GM19035 (cell line): Measurements from ENCODE around the gene ADARB2.
"Not testable (repeated sequence)": the region's sequence is repeated elsewhere in the genome, so short reads cannot be mapped to it uniquely, and the experiment has no call there.

Experiments used
- ATAC-seq: cut with Tn5 transposase; IDR thresholded peaks from one replicate; pipeline ENCODE4 v1.9.1; 2021; ENCODE audit not compliant: unreplicated experiment

ADARB2 gene

DNA sequence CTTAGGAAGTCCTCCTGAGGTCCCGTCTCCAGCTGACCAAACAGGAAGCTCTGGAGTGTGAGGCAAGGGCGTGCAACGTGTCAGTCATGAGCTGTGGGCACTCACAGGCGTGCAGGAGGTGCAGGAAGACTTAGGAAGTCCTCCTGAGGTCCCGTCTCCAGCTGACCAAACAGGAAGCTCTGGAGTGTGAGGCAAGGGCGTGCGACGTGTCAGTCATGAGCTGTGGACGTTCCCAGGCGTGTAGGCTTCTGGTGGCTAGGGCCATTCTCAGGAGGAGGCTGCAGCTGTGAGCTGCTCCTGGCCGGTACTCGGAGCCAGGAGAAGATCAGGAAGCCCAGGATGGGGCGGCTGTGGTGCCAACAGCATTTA is 489.1 kb downstream of the ADARB2 start:
- ATAC-seq, result not testable (repeated sequence)

DNA sequence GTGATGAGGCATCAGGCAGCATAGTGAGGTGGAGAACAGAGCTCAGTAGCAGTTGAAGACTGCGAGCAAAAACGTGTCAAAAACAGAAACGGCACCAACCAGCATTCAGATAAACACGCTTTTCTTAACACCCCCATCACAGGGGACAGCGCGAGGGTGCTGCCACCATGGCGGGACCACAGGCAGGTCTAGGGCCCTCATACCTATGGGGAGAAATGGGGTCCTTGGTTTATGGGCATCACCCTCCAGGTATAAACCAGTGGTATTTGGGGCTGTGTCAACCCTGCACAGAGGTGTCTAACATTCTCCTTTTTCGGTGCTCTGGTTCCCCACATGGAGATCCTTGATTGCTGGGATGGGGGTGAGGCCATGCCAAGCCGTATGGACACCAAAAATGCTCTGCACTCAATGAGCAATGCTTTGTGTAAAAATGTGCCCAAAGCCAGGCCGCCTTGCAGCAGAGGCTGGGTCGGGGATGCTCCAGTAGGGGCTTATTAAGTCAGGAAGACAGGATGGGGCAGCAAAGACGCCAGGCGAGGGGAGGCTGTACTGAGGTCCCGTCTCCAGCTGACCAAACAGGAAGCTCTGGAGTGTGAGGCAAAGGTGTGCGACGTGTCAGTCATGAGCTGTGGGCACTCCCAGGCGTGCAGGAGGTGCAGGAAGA is 489.6 kb downstream of the ADARB2 start:
- ATAC-seq, result no peak

DNA sequence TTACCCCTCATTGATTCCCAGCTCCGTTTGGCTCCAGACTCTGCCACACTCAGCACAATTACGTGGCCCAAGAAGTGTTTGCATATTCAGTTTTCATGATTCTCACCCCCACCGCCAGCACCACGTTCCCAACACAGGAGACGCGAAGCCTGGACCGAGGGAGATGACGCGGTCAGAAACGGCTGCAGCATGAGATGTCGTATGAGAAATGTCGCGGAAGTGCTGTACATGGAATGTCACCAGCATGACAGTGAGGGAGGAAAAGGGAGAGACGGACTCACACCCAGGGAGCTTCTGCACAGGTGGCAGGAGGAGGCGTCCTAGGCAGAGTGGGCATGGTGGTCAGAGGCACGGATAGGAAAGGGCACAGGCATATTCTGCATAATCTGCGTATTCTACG is 492.8 kb downstream of the ADARB2 start:
- no peak for ATAC-seq

DNA sequence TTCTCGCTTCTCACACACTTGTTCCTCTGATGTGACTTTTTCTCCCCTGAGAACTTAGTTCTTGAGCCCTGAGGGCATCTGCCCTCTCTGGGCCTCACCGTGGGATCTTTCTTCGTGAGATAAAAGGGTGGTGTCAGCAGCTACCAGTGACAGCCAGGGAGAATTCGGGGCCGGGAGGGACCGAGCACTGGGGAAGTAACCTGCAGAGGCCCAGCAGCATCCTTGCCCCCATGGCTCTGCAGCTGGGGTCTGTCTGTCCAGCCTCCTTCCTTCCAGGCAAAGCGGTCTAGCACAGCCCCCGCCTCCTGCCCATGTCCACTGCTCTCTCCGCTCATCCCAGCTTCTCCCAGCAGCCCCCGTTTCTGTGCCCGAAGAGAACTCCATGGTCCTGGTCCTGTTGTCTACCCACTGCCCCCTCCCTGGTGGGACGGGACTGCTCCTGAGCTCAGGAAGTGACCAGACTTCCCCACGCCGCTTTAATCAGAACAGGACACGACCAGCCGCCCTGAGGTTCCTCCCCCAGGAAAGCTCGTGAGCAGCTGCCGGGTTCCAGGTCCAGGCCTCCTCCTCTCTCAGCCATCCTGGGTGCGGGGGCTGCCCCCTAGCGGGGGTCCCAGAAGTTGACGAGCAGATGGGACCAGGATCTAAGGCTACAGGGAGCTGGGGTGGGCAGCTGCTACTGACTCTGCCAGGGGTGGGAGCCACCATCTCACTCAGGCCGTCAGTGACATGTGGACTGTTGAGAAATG is 493.7 kb downstream of the ADARB2 start:
- ATAC-seq, result no peak

DNA sequence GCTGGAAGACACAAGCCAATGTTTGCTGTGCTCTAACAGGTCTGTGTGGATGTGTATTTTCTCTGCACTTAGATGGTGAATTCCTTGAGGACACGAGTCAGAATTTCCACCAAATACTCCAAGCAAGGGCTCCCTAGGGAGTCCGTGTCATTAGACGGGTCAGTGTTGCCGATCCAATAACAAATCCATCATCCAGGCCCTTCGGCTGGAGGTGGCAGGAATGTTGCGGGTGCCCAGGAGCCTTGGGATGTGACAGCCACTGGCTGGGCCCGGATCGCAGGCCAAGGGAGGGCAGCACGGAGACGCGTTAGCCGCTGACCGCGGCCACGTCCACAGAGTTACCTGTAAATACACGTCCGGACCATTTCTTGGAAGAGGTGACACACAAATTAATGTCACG is 494.4 kb downstream of the ADARB2 start:
- no peak for ATAC-seq

DNA sequence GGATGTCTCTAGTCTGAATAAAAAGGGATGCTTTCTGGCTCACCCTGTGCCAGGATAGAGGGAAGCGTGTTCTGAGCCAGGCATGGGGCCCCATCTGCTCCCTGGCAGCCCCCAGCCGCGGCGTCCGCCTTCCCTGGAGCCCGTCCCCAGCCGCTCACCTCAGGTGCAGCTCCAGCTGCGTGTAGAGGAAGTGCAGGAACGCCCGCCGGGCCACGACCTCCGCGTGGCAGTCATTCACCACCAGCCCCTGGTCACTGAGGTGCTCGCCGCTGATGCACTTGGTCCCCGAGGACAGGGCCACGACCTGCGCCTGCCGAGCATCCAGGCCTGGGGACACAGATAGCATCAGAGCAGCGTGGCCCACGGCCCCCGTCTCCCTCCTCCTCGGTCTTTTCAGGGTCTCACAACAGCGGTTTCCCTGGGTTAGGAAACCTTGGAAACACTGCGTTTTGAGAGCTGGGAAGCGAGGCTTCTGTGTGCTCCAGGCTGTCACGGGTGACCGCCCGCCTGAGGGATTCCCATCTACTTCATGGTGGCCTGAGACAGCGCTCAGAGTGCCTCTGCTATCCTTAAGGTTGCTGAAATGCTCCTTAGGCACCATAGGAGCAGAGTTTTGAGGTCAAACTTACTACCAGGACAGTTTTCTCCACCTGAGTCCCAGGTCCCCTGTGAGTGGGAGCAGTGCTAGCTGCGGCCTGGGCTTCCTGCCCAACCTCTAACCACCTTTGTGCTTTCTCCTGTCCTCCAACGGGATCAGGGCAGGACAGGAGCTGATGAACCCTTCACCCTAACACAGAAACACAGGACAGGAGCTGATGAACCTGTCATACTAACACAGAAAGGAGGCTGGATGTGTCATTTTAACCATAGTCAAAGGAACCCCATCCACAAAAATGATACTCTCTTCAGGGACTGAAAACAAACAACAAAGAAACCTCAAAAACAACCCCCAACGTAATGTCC is 495.1 kb downstream of the ADARB2 start:
- ATAC-seq, result no peak

DNA sequence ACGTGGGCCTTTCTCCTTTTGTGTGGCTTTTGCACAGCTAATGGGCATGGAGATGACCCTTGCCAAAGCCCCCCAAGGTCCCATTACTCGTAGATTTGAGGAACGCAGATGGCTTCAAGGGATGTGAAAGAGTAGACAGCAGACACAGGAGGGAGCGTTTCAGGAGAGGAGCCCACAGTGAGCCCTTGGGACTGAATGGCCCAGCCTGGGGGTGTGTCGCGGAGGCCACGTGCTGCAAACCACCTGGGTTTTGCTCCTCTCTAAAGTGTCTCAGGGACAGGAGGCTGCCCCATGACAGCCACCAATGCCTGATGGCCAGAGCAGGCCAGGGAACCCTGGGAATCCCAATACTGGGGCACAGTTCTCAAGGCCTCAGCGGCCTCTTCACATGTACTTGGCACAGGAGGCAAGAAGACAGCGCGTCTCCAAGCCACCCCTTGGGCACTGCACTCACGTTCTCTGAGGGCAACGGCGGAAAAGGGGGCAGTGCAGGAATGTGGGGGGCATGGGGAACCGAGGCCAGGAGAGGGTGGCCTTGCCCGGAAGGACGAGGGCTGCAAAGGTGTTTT is 495.9 kb downstream of the ADARB2 start:
- ATAC-seq, result no peak

DNA sequence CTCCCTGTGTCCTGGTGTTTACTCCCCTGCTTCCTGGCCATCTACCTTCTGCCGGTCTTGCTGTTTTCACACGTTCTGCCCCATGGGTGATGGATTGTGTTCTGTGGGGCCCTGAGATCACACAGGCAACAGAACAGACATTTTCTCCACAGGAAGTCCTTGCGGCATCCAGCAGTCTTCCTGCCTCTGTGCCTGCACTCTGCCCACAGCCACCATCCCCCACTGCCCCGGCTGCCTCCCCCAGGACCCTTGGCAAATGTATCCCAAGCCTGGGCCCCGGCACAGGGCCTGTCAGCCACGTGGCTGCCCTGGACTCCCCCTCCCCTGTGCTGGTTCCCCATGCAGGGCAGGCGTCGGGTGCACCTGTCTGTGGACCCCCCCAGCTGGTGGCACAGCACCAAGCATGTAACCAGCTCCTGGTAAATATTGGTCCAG is 497.0 kb downstream of the ADARB2 start:
- ATAC-seq, result no peak

DNA sequence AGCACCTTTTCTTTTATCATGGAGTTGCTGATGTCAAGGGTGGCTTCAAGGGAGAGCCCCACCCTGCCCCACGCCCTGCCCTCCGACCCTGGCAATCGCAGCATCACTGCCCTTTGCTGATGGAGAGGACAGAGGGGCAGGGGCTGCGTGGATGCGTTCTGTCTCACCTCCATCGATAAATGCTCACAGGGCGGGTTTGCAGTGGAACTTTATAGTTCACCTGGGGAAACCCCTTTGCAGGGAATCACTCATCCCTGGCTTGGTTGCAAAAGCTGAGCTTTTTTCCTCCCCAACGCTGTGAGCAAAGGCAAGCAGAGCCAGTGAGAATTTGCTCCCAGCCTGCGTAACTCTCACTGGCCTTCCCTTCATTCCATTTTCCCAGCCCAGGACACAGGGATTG is 504.3 kb downstream of the ADARB2 start:
- no peak for ATAC-seq

DNA sequence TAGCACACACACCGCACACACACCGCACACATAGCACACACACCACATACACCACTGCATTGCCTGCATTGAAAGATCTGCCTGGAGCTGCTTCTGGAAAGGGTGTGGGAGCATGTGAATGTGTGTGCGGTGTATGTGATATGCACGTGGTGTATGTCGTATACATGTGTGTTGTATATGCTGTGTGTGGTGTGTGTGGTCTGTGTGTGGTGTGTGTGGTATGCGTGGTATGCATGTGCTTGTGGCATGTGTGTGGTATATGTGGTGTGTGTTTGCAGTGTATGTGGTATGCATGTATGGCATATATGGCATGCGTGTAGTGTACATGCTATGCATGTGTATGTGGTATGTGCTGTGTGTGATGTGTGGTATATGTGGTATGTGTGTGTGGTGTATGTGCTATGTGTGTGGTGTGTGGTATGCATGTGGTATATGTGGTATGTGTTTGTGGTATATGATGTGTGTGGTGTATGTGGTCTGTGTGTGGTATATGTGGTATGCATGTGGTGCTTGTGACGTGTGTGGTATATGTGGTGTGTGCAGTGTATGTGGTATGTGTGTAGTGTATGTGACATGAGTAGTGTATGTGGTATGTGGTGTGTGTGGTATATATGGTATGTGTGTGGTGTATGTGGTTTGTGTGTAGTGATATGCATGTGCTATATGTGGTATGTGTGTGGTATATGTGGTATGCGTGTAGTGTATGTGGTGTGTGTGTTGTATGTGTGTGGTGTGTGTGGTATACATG is 505.0 kb downstream of the ADARB2 start:
- no peak for ATAC-seq

DNA sequence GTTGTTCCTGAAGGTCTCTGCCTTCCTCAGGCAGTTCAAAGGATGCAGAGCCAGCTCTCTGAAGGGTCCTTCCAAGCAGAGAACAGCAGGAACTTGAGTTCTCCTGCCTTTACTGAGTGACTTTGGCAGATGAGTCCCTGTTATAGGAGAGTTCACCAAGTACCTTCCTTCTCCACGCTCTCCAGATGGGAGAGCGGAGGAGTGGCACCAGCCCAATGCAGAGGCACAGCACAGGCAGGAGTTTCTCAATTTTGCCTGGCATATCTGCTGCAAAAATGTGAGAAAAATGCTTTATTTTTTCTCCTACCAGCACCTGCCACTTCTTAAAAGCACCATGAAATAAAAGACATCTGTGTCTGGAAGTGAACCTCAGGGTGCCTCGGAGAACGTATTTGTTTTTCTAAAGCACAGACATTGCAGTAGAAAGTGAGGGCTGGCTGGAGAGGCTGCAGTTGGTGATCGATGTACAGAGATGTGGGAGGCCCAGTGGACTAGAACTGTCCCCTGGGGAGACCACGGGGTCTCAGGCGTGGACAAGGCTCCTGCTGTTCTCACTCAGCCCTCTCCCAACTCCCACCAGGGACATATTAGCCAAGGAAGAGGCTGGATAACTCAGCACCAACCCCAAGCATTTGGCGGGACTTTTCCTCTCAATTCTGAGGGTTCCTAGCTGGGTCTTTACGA is 506.6 kb downstream of the ADARB2 start:
- ATAC-seq, result no peak

DNA sequence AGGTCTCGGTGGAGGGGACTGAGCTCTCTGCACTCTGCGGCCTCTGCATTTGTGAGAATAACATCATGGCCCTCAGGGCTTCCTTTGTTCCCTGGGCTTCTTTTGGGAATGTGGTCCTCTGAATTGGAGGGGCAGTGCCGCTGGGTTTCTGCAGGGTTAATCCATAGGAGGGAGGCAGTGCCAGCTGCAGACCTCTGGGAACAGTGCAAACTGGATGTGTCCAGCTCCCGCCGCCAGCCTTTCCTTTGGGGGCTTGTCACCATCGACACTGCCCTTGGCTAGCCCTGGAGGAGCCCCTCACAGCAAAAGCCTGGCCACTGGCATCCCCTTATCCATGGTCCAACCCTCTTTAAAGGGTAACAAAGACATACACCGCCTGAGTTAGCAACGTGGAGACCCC is 507.2 kb downstream of the ADARB2 start:
- no peak for ATAC-seq

DNA sequence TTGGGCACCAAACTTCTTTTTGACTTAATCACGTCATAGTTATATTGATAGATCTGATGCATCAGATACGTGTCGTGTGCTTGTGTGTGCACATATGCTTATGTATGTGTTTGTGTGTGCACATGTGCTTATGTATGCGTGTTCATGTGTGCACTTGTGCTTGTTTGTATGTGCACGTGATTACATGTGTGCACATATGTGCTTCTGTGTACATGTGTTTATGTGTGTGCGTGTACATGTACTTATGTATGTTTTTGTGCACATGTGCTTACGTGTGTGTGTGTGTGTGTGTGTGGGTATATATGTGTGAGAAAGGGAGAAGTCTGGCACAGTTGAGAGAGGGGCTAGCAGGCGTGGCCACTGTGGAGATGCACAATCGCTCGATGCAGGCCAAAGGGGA is 507.8 kb downstream of the ADARB2 start:
- no peak for ATAC-seq

DNA sequence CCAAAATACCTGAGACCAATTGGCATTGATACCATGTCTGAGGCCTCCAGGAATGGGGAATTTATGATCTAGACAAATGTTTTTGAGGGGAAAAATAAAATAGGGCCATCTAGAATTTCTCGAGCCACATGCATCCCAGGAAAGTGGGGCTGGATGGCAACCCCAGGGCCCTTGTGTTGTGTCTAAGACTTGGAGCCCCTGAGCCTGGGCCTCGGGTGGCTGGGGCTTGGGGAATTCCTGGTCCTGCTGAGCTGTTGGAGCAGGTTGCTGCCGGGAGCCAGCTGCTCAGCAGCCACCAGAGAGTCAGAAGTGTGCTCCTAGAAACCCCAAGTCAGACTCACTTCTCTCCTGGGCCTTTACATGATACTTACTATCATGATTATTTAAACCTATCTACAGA is 508.2 kb downstream of the ADARB2 start:
- no peak for ATAC-seq

DNA sequence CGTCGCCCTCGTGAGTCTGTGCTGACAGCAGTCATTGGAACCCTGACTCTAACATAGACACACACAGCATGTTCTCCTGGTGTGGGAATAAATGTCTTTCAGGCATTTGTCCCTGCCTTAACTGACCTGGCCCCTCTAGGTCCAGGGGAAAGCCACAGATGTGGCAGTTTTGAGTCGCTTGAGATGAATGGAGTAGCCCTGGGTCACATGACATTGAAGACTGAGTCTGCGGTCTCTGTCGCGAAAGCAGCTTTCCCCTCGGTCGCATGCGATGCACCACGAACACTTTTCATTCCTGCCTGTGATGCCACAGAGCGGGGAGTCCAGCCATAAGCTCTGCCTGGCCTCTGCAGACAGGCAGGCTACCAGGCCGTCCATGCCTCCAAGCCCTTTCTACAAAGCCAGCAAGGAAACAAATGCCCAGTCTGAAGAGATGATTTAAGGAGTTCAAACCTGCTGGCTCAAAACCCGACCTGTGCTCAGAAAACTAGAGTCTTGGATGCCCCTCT is 508.8 kb downstream of the ADARB2 start:
- ATAC-seq, result no peak

DNA sequence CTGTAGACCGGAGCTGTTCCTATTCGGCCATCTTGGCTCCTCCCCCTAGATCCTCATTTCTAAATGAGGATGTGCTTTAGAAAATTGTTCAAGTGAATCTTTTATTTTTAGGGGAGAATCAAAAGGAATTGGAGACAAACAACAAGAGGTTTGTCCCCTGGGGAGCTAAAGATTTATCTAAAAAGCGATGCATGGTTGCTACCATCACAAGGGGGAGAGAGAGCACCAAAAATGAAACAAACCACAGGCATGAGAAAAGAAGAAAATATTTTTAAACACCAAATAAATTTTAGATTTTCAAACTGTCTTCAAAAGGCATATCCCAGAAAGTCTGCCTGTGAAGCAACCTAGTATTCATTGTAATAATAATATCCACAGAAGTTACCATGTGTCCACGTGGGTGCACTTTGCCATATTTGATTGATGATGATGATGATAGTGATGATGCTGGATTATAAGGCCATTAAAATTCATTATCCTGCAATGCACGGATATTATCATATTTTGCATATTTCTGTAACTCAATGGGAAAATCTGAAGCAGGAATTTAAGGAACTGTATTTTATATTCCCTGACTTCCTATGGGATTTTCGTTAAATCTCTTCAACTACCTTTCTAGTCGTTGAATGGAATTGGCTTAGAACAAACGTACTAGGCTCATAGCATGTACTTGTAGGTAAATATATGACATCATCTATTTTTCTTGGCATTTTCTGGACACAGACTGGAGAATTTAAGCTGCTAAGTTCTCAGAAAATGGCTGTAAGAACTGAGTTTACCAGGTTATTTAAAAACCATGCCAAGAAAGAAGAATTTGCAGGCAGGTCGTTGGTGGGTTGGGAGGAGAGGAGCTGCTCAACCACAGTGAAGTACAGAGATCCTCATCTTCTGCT is 509.6 kb downstream of the ADARB2 start:
- ATAC-seq, result no peak

DNA sequence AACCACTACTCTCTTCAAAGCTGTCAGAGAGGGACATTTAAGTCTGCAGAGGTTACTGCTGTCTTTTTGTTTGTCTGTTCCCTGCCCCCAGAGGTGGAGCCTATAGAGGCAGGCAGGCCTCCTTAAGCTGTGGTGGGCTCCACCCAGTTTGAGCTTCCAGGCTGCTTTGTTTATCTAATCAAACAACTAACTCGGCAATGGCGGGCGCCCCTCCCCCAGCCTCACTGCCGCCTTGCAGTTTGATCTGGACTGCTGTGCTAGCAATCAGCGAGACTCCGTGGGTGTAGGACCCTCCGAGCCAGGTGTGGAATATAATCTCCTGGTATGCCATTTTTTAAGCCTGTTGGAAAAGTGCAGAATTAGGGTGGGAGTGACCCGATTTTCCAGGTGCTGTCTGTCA is 510.4 kb downstream of the ADARB2 start:
- not testable (repeated sequence) for ATAC-seq

DNA sequence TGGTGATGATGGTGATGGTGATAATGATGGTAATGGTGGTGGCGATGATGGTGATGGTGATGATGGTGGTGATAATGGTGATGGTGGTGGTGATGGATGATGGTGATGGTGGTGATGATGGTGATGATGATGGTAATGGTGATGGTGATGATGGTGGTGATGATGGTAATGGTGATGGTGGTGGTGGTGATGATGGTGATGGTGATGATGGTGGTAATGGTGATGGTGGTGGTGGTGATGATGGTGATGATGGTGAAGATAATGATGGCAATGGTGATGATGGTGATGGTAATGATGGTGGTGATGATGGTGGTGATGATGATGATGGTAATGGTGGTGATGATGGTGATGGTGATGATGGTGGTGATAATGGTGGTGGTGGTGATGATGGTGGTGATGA is 517.5 kb downstream of the ADARB2 start:
- ATAC-seq, result not testable (repeated sequence)

DNA sequence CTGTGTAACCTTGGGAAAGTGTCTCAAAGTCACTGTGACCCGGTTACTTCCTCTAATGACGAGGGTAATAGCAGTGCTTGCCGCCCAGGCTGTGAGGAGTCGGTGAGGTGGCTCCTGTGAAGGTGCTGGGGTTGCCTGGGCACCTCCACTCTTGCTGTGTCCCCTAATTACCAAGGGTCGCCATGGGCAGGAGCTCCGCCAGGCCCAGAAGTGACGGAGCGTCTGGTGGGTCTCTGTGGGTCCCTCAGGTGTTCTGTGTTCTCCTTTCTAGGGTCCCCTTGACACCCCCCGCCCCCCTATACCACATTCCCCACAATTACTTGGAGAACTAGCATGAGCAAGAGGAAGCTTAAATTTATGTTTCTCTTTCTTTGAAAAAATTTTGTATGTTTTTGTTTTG is 519.7 kb downstream of the ADARB2 start:
- ATAC-seq, result no peak
